Stimulated activated naive CD8-positive, alpha-beta T cell treated with anti-CD3 and anti-CD28 coated beads, Interleukin-15, Interleukin-2, amounts not matched to agents 100 ng/mL and 50 ng/mL, for 24 hours (primary cell): ENCODE measurements around the gene FAIM2.

Source experiments
- H3K27ac Mint-ChIP-seq: one replicate; pipeline ENCODE4 v1.8.0; 2021; ENCODE audit warnings: mild to moderate bottlenecking, mixed read lengths
- H3K27me3 Mint-ChIP-seq: one replicate; pipeline ENCODE4 v1.8.0; 2021; ENCODE audit warnings: mixed read lengths
- H3K36me3 Mint-ChIP-seq: one replicate; pipeline ENCODE4 v1.8.0; 2021; ENCODE audit warnings: low read depth, mixed read lengths
- H3K4me1 Mint-ChIP-seq: one replicate; pipeline ENCODE4 v1.8.0; 2021; ENCODE audit warnings: low read depth, mixed read lengths
- H3K4me3 Mint-ChIP-seq: one replicate; pipeline ENCODE4 v1.8.0; 2021; ENCODE audit warnings: mild to moderate bottlenecking, mixed read lengths
- H3K9me3 Mint-ChIP-seq: one replicate; pipeline ENCODE4 v1.8.0; 2021; ENCODE audit warnings: mixed read lengths

FAIM2 gene

DNA sequence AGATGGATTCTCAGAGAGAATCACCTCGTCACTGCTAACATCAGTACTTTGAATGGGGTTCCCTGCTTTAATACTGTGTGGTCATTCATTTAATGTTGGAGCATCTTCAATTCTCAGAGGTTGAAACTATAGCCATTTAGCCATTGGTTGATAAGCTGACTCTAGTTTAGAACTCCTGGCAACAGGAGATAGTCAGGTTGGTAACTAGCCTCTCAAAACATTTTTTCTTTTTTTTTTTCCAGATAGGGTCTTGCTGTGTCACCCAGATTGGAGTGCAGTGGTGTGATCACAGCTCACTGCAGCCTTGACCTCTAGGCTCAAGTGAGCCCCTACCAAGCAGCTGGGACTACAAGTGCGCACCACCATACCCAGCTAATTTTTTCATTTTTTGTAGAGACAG is 72.0 kb downstream of the FAIM2 start:
- no peak overlapping the region for H3K27ac Mint-ChIP-seq
- H3K36me3 Mint-ChIP-seq = no peaks in the 10 kb centered on the region
- no peaks in the 10 kb centered on the region for H3K9me3 Mint-ChIP-seq
- H3K27me3 Mint-ChIP-seq = no peaks in the 10 kb centered on the region
- peaks cover 19% of the 10 kb centered on the region for H3K4me1 Mint-ChIP-seq
- H3K4me3 Mint-ChIP-seq = no peak overlapping the region

GRCh38 chr12:49828133-49829091 is 75.3 kb downstream of the FAIM2 start, which contains the start of gene NCKAP5L:
NCKAP5L (minus strand) TSS chr12:49828413; CDS start chr12:49804044, 24,369 bp downstream.
- H3K27me3 Mint-ChIP-seq = no peaks in the 10 kb centered on the region
- peak within 1 kb of the TSS; percentile 95 for H3K4me3 Mint-ChIP-seq
- H3K36me3 Mint-ChIP-seq = no peaks in the 10 kb centered on the region
- H3K4me1 Mint-ChIP-seq = peaks cover 26% of the 10 kb centered on the region
- peak within 1 kb of the TSS; percentile 97 for H3K27ac Mint-ChIP-seq
- no peaks in the 10 kb centered on the region for H3K9me3 Mint-ChIP-seq

- no peaks in the 10 kb centered on the region for H3K36me3 Mint-ChIP-seq
- peak overlapping the region; percentile 95 for H3K4me3 Mint-ChIP-seq
- H3K27ac Mint-ChIP-seq = peak overlapping the region; percentile 36
- peaks cover 29% of the 10 kb centered on the region for H3K4me1 Mint-ChIP-seq
- H3K9me3 Mint-ChIP-seq = no peaks in the 10 kb centered on the region
- H3K27me3 Mint-ChIP-seq = no peaks in the 10 kb centered on the region
Observed at GRCh38 chr12:49827401-49828099, 76.2 kb downstream of the FAIM2 start.

- Mint-ChIP-seq H3K27me3 (no peaks in the 10 kb centered on the region), H3K9me3 (no peaks in the 10 kb centered on the region), H3K36me3 (no peaks in the 10 kb centered on the region), H3K4me1 (peaks cover 29% of the 10 kb centered on the region), H3K27ac (no peak overlapping the region), H3K4me3 (peak overlapping the region; percentile 95)
Observed at GRCh38 chr12:49827051-49827400, 76.7 kb downstream of the FAIM2 start.

DNA sequence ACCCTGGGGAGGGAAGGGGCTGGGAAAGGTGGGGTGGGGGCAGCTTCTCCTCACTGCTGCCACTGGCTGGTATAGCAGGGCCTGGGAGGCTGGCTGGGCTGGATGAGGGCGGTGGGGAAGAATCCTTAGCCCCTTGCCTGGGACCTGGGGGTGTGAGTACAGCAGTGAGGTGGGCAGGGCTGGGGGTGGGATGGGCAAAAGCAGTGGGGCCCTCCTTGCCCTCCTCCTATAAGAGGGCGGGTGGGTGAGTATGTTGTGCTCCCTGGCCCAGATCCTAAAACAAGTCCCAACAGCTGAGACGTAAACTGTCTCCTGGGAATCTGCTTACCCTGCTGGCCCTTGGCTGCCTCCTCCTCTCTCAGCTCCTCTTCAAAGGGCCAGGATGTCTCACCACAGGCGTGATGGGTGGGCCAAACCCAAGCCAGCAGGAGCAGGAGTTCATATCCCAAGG is 77.7 kb downstream of the FAIM2 start:
- peaks cover 37% of the 10 kb centered on the region for H3K4me1 Mint-ChIP-seq
- no peak overlapping the region for H3K27ac Mint-ChIP-seq
- H3K27me3 Mint-ChIP-seq = no peaks in the 10 kb centered on the region
- no peak overlapping the region for H3K4me3 Mint-ChIP-seq
- H3K9me3 Mint-ChIP-seq = no peaks in the 10 kb centered on the region
- H3K36me3 Mint-ChIP-seq = no peaks in the 10 kb centered on the region

DNA sequence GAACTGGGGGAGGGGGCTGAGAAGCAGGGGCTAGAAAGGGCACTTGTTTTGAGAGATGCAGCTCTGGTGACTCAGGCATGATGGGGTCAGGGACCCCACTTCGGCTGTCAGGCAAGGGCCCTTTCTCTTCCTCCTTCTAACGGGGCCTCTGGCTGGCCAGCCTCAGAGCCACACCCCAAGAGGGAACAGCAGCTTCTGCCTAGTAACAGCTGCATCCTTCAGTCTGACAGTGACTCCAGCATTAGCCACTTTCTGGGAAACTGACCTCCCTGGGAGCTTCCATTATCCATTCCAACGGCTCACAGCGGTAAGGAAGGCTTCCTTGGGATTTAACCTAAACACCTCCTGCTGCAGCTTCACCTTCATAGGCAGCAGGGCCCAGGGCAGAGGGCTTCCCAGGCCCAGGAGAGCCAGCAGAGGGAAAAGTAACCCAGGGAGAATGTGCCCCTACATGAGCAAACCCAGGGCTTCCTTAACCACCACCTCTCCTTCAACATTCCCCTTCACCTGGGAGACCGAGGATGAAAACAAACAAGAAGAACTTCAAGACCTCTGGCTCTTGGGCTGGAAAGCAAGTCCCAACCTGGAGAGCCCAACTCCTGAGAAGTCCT is 78.2 kb downstream of the FAIM2 start:
- Mint-ChIP-seq H3K9me3 (no peaks in the 10 kb centered on the region), H3K36me3 (no peaks in the 10 kb centered on the region), H3K4me1 (peaks cover 42% of the 10 kb centered on the region), H3K27ac (no peak overlapping the region), H3K27me3 (no peaks in the 10 kb centered on the region), H3K4me3 (no peak overlapping the region)

GRCh38 chr12:49824895-49825294 is 78.8 kb downstream of the FAIM2 start:
- Mint-ChIP-seq H3K36me3 (no peaks in the 10 kb centered on the region), H3K4me3 (no peak overlapping the region), H3K27ac (no peak overlapping the region), H3K27me3 (no peaks in the 10 kb centered on the region), H3K9me3 (no peaks in the 10 kb centered on the region), H3K4me1 (peaks cover 43% of the 10 kb centered on the region)

- peaks cover 47% of the 10 kb centered on the region for H3K4me1 Mint-ChIP-seq
- H3K36me3 Mint-ChIP-seq = no peaks in the 10 kb centered on the region
- no peak overlapping the region for H3K4me3 Mint-ChIP-seq
- no peak overlapping the region for H3K27ac Mint-ChIP-seq
- no peaks in the 10 kb centered on the region for H3K27me3 Mint-ChIP-seq
- H3K9me3 Mint-ChIP-seq = no peaks in the 10 kb centered on the region
Observed at GRCh38 chr12:49824416-49824815, 79.3 kb downstream of the FAIM2 start.

GRCh38 chr12:49823951-49824350 is 79.7 kb downstream of the FAIM2 start:
- Mint-ChIP-seq H3K4me3 (no peak overlapping the region), H3K4me1 (peaks cover 44% of the 10 kb centered on the region), H3K27me3 (no peaks in the 10 kb centered on the region), H3K36me3 (no peaks in the 10 kb centered on the region), H3K27ac (no peak overlapping the region), H3K9me3 (no peaks in the 10 kb centered on the region)

DNA sequence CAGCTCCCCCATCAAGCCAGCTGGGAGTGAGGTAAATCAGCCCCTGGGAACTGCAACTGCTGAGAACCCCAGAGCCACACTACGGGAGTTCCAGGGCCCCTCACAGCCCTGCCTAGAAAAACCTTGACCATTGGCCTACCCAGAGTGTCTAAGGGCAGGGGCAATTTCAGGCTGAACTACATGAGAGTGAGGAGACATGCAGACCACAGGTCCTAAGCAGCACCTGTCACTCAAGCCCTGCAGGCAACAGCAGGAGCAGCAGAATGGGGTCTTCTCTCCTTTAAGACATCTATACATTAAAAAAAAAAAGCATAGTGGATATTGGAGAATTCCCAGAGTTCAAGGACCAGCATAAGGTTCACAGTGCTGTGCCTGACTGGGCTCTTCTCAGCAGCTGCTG is 80.3 kb downstream of the FAIM2 start:
- H3K4me3 Mint-ChIP-seq = no peak overlapping the region
- H3K27me3 Mint-ChIP-seq = no peaks in the 10 kb centered on the region
- H3K4me1 Mint-ChIP-seq = peaks cover 39% of the 10 kb centered on the region
- no peaks in the 10 kb centered on the region for H3K9me3 Mint-ChIP-seq
- no peak overlapping the region for H3K27ac Mint-ChIP-seq
- H3K36me3 Mint-ChIP-seq = no peaks in the 10 kb centered on the region

DNA sequence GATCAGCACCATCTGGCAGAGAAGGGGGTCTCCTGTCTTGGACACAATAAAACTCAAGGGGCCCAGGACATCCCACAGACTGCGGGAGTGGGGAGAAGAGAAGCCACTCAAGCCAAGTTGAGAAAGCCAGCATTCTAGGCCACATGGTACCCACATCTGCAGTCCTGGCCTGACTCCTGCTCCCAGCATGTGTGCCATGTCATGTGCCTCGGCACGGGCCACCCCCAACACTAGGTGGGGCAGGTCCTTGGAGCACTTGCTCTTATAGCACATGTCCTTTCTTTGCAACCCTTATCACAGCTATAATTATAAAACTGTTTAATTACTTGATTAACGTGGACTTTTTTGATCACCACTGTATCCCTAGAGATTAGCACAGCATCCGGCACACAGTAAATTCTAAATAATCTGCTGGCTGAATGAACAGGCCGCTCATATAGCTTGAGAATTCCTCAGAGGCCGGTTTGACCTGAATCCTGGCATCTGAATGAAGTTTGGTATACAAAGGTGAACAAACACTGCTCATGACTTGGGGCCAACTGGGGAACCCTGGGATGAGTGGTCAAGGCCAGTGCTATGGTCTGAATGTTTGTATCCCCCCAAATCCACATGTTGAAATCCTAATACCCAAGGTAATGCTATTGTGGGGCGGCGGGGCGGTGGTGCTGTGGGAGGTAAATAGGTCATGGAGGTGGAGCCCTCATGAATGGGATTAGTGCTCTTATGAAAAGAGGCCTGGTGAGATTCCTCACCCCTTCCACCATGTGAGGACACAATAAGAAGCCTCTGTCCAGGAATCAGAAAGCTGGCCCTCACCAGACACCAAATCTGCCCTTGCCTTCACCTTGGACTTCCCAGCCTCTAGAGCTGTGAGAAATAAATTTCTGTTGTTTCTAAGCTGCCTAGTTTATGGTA is 82.1 kb downstream of the FAIM2 start:
- H3K4me1 Mint-ChIP-seq = peaks cover 36% of the 10 kb centered on the region
- no peaks in the 10 kb centered on the region for H3K9me3 Mint-ChIP-seq
- peak overlapping the region; percentile 76 for H3K27ac Mint-ChIP-seq
- no peaks in the 10 kb centered on the region for H3K36me3 Mint-ChIP-seq
- no peaks in the 10 kb centered on the region for H3K27me3 Mint-ChIP-seq
- H3K4me3 Mint-ChIP-seq = no peak overlapping the region

DNA sequence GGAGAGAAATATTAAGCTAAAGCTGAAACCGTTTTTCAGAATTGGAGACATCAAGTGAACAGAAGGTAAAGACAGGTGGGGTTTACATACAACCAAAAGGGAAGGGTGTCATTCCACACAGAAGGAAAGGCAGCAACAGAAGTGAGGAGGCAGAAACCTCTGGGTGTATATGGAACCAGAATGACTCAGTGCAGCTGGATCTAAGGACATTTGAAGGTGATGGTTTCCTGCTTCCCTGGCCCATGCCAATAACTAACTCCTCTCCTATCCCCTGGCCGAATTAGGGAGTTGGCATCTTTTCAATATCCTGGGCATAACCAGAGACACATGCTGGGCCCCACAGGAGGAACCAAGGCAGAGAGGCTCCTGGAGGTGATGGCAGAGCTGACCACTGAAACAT is 83.9 kb downstream of the FAIM2 start:
- no peak overlapping the region for H3K4me3 Mint-ChIP-seq
- H3K36me3 Mint-ChIP-seq = peaks cover 4% of the 10 kb centered on the region
- H3K27me3 Mint-ChIP-seq = no peaks in the 10 kb centered on the region
- peak overlapping the region; percentile 54 for H3K27ac Mint-ChIP-seq
- no peaks in the 10 kb centered on the region for H3K9me3 Mint-ChIP-seq
- peaks cover 30% of the 10 kb centered on the region for H3K4me1 Mint-ChIP-seq

DNA sequence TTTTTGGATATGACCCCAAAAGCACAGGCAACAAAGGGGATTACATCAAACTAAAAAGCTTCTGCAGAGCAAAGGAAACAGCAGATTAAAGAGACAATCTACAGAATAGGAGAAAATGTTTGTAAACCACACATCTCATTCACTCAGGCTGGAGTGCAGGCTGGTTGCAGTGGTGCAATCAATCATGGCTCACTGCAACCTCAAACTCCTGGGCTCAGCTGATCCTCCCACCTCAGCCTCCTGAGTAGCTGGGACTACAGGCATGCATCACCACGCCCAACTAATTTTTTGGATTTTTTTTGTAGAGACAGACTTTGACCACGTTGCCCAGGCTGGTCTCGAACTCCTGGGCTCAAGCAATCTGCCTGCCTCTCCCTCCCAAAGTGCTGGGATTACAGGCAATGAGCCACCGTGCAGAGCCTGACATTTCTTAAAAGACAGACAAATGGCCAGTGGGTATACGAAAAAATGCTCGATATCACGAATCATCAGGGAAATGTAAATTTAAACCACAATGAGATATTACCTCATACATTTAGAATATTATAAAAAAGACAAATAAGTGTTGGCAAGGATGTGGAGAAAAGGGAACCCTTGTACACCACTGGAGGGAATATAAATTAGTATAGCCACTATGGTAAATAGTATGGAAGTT is 85.3 kb downstream of the FAIM2 start:
- Mint-ChIP-seq H3K27me3 (no peaks in the 10 kb centered on the region), H3K4me1 (peaks cover 30% of the 10 kb centered on the region), H3K27ac (no peak overlapping the region), H3K4me3 (no peak overlapping the region), H3K36me3 (peaks cover 4% of the 10 kb centered on the region), H3K9me3 (no peaks in the 10 kb centered on the region)
